Tibial nerve (tissue), 4 donors: ENCODE data around the gene RPRD1A. TPM values are rescaled to one million over a fixed set of nuclear protein-coding genes. Genes with fewer than 3 reads are reported as not detected.
"Not testable (repeated sequence)": the region's sequence is repeated elsewhere in the genome, so short reads cannot be mapped to it uniquely, and the experiment has no call there.

Source experiments
- DNase-seq, 2 donors: peaks; one replicate each; pipeline ENCODE4 v3.0.0-alpha.2; 2019; ENCODE audit warnings: low spot score in 2 of 2
- H3K27ac ChIP-seq, 4 donors: fragments of 200-600 bp; sonication (generic) in 3 of 4; one replicate each; pipeline ENCODE4 v1.5.1; 2017 to 2019; ENCODE audit warnings: mild to moderate bottlenecking in 1 of 4
- H3K27me3 ChIP-seq, 2 donors: fragments of 200-600 bp; sonication (generic) in 1 of 2; one replicate each; pipeline versions ENCODE4 v1.5.1 to v1.6.0; 2017 to 2019
- H3K36me3 ChIP-seq, 3 donors: fragments of 200-600 bp; sonication (generic); one replicate each; pipeline ENCODE4 v1.5.1; 2018 to 2019
- H3K4me1 ChIP-seq, 4 donors: fragments of 200-600 bp; sonication (generic) in 3 of 4; one replicate each; pipeline ENCODE4 v1.5.1; 2017 to 2019
- H3K4me3 ChIP-seq, 4 donors: fragments of 200-600 bp; sonication (generic) in 3 of 4; one replicate each; pipeline ENCODE4 v1.5.1; 2017 to 2019; ENCODE audit warnings: mild to moderate bottlenecking in 1 of 4, moderate library complexity in 1 of 4
- H3K9me3 ChIP-seq, 4 donors: fragments of 200-600 bp; sonication (generic) in 3 of 4; one replicate each; pipeline ENCODE4 v1.5.1; 2017 to 2019
- CTCF ChIP-seq, 5 experiments: fragments of 200-600 bp in 3 of 5; fragments of 450-650 bp in 2 of 5; sonication (generic) in 3 of 5; IDR thresholded peaks; one replicate each; pipeline ENCODE4 v1.5.1; 2016 to 2019; ENCODE audit warnings: antibody characterized with exemption in 5 of 5, mild to moderate bottlenecking in 3 of 5, moderate library complexity in 2 of 5
- EP300 ChIP-seq, 2 donors: sonication (generic); formaldehyde crosslinking; IDR thresholded peaks; one replicate each; pipeline ENCODE4 v1.6.1; 2017; ENCODE audit warnings: antibody characterized with exemption in 2 of 2, mild to moderate bottlenecking in 1 of 2
- POLR2A ChIP-seq, 2 donors: fragments of 450-650 bp; IDR thresholded peaks; one replicate each; pipeline ENCODE4 v1.6.1; 2017; ENCODE audit warnings: antibody characterized with exemption in 2 of 2, mild to moderate bottlenecking in 2 of 2, moderate library complexity in 2 of 2
- WGBS, 2 donors: methylation state at CpG; one replicate each; pipeline ENCODE4 v1.1.5; 2018; 5-methylcytosine and 5-hydroxymethylcytosine counted together
- total RNA-seq, 4 donors: library from RNA; depleted of rRNA; stranded (reverse); fragments of >200 nt; gene quantifications; one replicate each; pipeline ENCODE4 v1.1.0, GENCODE V29; 2016

Gene RPRD1A
- total RNA-seq, 4 donors from 2014 or later, result 65.9 to 75.9 (median 69.7) TPM

GRCh38 chr18:36078751-36079529, 11.6 kb upstream of the RPRD1A start:
- Histone ChIP-seq H3K27me3 (no peaks in the 10 kb centered on the region), H3K9me3 (peaks cover 0 to 20% (median 2%) of the 10 kb centered on the region in 4 donors), H3K36me3 (no peaks in the 10 kb centered on the region), H3K4me1 (no peaks in the 10 kb centered on the region), H3K4me3 (no peak overlapping the region), H3K27ac (no peak overlapping the region)
- WGBS, 2 donors, result 68 to 70% methylated on average over 6 of the region's 6 CpGs
- TF ChIP-seq CTCF (IDR thresholded peaks at IDR 0.05) (no peak), EP300 (IDR thresholded peaks at IDR 0.05) (no peak), POLR2A (IDR thresholded peaks at IDR 0.05) (no peak)
- DNase-seq, result no peak

GRCh38 chr18:36077764-36078163, 10.4 kb upstream of the RPRD1A start:
- H3K27ac ChIP-seq, result not testable (repeated sequence)
- 100% methylated on average over 2 of the region's 27 CpGs; no CpG with 5 or more reads in 1 of the 2 donors for WGBS, 2 donors

GRCh38 chr18:36075862-36076587, 8.7 kb upstream of the RPRD1A start:
- no peaks in the 10 kb centered on the region for H3K36me3 ChIP-seq
- no peak overlapping the region for H3K4me3 ChIP-seq
- no peak overlapping the region for H3K27ac ChIP-seq
- no peak for TF ChIP-seq POLR2A (IDR thresholded peaks at IDR 0.05)
- no peak for TF ChIP-seq CTCF (IDR thresholded peaks at IDR 0.05)
- TF ChIP-seq EP300 (IDR thresholded peaks at IDR 0.05), result no peak
- H3K27me3 ChIP-seq, result no peaks in the 10 kb centered on the region
- DNase-seq, result no peak
- peaks cover 0 to 13% (median 2%) of the 10 kb centered on the region in 4 donors for H3K9me3 ChIP-seq
- 52 to 62% methylated on average over 6 of the region's 6 CpGs for WGBS, 2 donors
- no peaks in the 10 kb centered on the region for H3K4me1 ChIP-seq

More at GRCh38 chr18:36077764-36078163, 10.4 kb upstream of the RPRD1A start:
- H3K4me1 ChIP-seq, H3K36me3 ChIP-seq, H3K27me3 ChIP-seq, DNase-seq, H3K4me3 ChIP-seq: not testable (repeated sequence)
- H3K9me3 ChIP-seq, result peaks cover 0 to 20% (median 2%) of the 10 kb centered on the region in 4 donors

DNA sequence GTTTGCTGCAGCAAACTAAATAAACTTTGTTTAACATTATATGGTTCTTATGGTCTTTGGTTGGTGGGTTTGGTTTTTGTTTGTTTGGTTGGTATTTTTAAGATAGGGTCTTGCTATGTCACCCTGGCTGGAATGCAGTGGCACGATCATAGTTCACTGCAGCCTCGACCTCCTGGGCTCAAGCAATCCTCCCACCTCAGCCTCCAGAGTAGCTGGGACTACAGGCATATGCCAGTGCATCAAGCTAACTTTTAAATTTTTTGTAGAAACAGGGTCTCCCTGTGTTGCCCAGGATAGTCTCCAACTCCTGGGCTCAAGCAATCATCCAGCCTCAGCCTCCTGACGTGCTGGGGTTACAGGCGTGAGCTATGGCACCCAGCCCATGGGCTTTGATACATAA, 7.1 kb upstream of the RPRD1A start:
- no peak for DNase-seq
- Histone ChIP-seq H3K27ac (no peak overlapping the region), H3K27me3 (no peaks in the 10 kb centered on the region), H3K9me3 (peaks cover 0 to 4% (median 0%) of the 10 kb centered on the region in 4 donors), H3K4me1 (no peaks in the 10 kb centered on the region), H3K4me3 (no peak overlapping the region), H3K36me3 (no peaks in the 10 kb centered on the region)
- 81% methylated on average over 4 of the region's 4 CpGs for WGBS, 2 donors
- TF ChIP-seq POLR2A (IDR thresholded peaks at IDR 0.05) (no peak), EP300 (IDR thresholded peaks at IDR 0.05) (no peak), CTCF (IDR thresholded peaks at IDR 0.05) (no peak)

- 92 to 96% methylated on average over 1 of the region's 1 CpG for WGBS, 2 donors
- TF ChIP-seq EP300 (IDR thresholded peaks at IDR 0.05), result no peak
- no peak for TF ChIP-seq CTCF (IDR thresholded peaks at IDR 0.05)
- no peak for TF ChIP-seq POLR2A (IDR thresholded peaks at IDR 0.05)
- Histone ChIP-seq H3K36me3 (no peaks in the 10 kb centered on the region), H3K9me3 (no peaks in the 10 kb centered on the region), H3K4me3 (no peak overlapping the region), H3K27ac (no peak overlapping the region), H3K4me1 (no peaks in the 10 kb centered on the region), H3K27me3 (no peaks in the 10 kb centered on the region)
- DNase-seq, result no peak
Measured at GRCh38 chr18:36073676-36074075, 6.3 kb upstream of the RPRD1A start.

DNA sequence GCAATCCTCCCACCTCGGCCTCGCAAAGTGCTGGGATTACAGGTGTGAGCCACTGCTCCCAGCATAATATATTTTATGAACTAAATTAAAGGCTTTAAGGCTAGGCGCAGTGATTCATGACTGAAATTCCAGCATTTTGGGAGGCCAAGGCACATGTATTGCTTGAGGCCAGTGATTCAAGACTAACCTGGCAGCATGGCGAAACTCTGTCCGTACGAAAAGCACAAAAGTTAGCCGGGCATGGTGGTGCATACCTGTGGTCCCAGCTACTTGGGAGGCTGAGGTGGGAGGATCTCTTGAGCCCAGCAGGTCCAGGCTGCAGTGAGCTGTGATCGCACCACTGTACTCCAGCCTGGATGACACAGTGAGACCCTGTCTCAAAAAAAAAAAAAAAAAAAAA, 5.0 kb upstream of the RPRD1A start:
- DNase-seq, H3K4me3 ChIP-seq, H3K36me3 ChIP-seq, H3K4me1 ChIP-seq, H3K27me3 ChIP-seq, H3K9me3 ChIP-seq, H3K27ac ChIP-seq: not testable (repeated sequence)
- WGBS, 2 donors, result 89 to 93% methylated on average over 7 to 8 of the region's 8 CpGs
